Stimulated activated CD8-positive, alpha-beta memory T cell treated with anti-CD3 and anti-CD28 coated beads, Interleukin-4, amount 100 ng/mL, for 1 hour (primary cell): Measurements from ENCODE around the gene ARHGAP15.

Source experiments
- DNase-seq, 2 donors: peaks; one replicate each; pipeline ENCODE4 v3.0.0-alpha.2; 2020; ENCODE audit warnings: low read depth in 2 of 2, low spot score in 1 of 2

Gene ARHGAP15

DNA sequence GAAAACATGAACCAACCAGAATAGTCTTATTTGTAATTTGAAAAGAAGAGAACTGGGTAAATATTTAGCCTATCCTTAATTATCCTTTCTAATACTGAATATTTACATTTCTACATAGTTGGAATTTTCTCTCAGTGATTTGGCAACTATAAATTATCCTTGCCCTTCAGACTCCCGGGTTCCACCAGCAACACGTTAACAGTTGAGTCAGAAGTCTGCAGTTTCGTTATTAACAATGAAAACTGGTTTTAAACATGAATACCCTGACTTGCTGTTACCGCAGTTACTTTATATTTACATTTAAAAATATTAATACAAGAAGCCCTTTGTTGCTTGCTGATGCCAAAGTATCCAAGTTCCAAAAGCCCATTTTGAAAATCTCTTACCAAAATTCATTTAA is 673.0 kb downstream of the ARHGAP15 start:
- no peak for DNase-seq

DNA sequence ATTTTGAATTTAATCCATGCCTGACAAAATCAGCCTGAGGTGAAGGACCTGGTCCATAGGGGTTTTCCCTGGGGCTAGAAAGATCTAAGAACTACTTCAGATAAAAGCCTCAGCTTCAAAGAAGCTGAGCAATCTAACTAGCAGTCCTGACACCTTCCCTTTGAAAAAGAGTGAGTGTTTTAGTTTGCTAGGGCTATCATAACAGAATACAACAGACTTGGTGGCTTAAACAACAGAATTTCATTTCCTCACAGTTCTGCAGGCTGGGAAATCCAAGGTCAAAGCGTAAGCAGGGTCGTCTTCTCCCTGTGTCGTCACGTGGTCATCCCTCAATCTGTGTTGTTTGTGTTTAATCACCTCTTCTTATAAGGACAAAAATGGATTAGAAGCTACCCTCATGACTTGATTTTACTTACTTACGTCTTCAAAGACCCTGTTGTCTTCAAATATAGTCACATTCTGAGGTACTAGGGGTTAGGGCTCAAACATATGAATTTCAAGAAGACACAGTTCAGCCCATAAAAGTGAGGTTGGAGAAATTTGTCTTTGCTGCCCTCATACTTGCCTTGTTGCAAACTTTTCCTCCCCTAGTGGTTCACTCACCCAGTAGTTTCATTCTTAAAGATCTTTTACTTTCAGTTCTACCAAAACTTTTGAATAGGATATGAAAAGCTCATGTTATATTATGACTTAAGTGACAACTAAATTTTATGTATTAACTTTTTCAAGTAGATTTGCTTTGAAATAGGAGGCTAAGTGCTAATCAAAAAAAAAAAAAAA is 673.8 kb downstream of the ARHGAP15 start:
- DNase-seq = no peak

DNA sequence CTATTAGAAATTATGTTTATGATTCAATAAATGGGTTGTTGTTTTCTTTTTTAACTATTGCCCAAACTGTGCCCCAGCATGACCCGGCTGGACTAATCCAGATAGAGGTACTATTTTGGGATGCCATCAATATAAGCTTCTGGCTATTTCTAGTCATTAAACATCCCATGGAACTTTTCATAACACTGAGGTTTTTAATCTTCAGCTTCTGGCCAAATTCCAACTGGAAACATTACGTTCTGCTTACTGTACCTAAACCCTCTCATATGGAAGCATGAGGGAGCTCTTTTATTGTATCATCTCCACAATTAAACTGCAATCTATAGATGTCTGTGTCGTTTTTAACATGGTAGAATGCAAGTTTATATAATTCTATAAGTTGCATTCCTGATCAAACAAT is 674.7 kb downstream of the ARHGAP15 start:
- DNase-seq = no peak

GRCh38 chr2:143805666-143806065 is 676.4 kb downstream of the ARHGAP15 start:
- no peak for DNase-seq

DNA sequence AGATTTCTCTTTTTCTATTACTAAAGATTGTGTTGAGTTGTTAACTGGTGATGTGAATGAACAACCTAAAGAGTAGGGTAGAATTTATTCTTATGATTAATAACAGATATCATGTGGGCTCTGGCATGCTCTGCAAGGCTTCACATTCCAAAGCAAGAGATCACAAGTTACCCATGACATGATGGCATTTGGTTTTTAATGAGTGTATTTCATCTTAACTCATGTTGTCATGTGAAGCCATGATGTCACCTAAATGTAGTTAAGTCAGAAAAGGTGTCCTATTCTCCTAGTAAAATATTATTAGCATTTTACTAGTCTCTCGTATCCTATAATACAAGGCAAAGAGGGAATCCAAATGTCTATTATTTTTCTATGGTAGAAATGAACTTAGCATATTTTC is 678.0 kb downstream of the ARHGAP15 start:
- no peak for DNase-seq

DNA sequence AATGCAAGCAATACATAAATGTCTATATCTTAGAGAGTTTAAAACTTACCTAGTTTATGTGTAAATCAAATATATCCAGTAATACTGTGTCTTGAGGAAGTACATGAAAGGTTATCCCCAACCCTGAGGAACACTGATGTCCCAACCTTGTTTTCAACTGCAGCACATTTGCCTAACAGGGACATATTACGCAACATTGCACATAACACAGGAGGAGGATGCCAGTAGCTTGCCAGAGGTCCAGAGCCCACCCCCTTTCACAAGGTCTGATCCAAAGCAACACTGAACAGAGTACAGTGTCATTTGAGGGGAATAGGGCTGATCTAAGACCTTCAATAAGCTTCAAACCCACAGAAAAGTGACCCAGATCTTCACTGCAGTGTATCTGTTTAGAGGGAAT is 678.5 kb downstream of the ARHGAP15 start:
- no peak for DNase-seq

DNA sequence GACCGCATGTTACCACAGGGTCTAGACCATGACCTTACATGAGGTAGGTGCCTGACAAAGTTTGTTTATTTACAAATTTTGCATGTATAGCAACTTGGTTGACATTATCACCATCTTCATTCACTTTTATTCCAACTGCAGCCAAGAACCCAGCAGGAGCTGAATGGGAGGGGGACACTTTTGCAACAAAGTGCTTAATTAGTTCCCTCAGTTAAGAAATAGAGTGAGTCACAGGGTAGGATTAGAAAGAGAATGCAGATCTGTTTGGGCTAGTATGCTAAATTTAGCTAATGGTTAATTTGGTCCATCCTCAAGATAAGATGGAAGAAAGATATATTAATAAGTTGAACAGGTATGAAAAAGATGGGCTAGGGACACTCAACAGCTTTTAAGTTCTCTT is 678.9 kb downstream of the ARHGAP15 start:
- DNase-seq = no peak

DNA sequence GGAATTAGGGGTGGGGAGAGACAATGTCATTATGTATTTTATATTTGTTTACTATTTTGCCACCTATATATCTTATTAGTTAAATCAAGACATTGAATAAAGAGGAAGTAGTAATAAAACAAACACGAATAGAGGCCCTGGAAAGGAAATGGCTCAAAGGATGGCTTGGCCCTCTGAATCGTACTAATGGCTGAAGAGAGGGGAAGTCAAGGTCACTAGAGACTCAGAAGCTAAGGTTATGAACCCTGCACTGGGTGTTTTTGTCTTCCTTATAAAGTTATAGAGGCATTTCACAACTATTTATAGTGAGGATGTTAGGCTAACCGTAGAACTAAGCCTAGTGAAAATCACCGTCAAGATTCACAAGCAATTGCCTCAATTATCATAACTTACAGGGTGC is 685.9 kb downstream of the ARHGAP15 start:
- no peak for DNase-seq

DNA sequence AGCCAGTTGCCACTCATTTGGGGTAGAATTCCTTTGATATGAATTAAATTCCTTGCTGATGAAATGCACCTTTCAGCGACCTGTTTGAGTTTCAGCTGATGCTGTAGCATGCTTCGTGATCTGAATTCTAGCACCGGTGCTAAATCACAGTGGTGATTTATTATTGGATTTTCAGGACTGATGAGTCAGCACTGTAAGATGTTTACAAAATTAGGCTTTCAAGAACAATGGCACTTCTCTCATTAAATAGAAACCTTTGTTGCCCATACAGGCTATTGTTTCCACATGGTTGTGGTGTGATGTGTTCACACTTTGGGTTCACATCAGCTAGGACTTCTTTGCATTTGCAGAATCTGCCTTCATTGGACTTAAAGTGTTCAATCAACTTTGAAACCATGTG is 687.7 kb downstream of the ARHGAP15 start:
- DNase-seq = no peak
